Lower lobe of right lung (tissue), 2 donors: Measurements from ENCODE around the gene TRIM59. TPM values are rescaled to one million over a fixed set of nuclear protein-coding genes. Genes with fewer than 3 reads are reported as not detected.

Experiments used
- ATAC-seq, 2 donors: fragments of 200-7000 bp; cut with Tn5 transposase; one replicate each; pipeline ENCODE4 v1.9.1; 2020 to 2022; ENCODE audit warnings: mild to moderate bottlenecking in 2 of 2, moderate library complexity in 2 of 2
- DNase-seq: peaks from one replicate; pipeline ENCODE4 v3.0.0-alpha.2; 2020
- H3K27ac ChIP-seq: fragments of 200-600 bp; one replicate; pipeline ENCODE4 v1.8.0; 2022
- H3K27me3 ChIP-seq: fragments of 200-600 bp; one replicate; pipeline ENCODE4 v1.8.0; 2022; ENCODE audit warnings: low read depth
- H3K36me3 ChIP-seq: fragments of 200-600 bp; one replicate; pipeline ENCODE4 v1.8.0; 2022; ENCODE audit warnings: mild to moderate bottlenecking
- H3K4me1 ChIP-seq: fragments of 200-600 bp; one replicate; pipeline ENCODE4 v1.8.0; 2022
- H3K4me3 ChIP-seq: fragments of 200-600 bp; one replicate; pipeline ENCODE4 v1.8.0; 2022; ENCODE audit warnings: mild to moderate bottlenecking
- H3K9me3 ChIP-seq: fragments of 200-600 bp; one replicate; pipeline ENCODE4 v1.8.0; 2022
- CTCF ChIP-seq: fragments of 200-600 bp; IDR thresholded peaks from one replicate; pipeline ENCODE4 v1.8.0; 2022; ENCODE audit warnings: antibody characterized with exemption, mild to moderate bottlenecking
- intact Hi-C: fragments of 100-400 bp; cut with DNase I; formaldehyde crosslinking; loops from one replicate; pipeline ENCODE4 v1.11.0; 2022
- total RNA-seq: library from RNA; stranded (reverse); fragmentation: NEBNext Ultra II Directional; extraction: Animal tissue kit (Norgen Biotek cat#: 25700); gene quantifications from one replicate; pipeline ENCODE4 v1.2.1, GENCODE V29; 2021
- donor health status: DM: no; HTN: yes; CAD: no; lungs with severe emphysema.

The TRIM59 gene
- total RNA-seq, 1 donor from 2014 or later, result 4.4 TPM

GRCh38 chr3:160475153-160475552, 25.6 kb upstream of the TRIM59 start:
- H3K27me3 ChIP-seq, result no peaks in the 10 kb centered on the region
- no peak for TF ChIP-seq CTCF
- no peaks in the 10 kb centered on the region for H3K4me1 ChIP-seq
- ATAC-seq (no peak), DNase-seq (no peak)
- no peaks in the 10 kb centered on the region for H3K9me3 ChIP-seq
- H3K36me3 ChIP-seq, result no peaks in the 10 kb centered on the region
- no peak overlapping the region for H3K27ac ChIP-seq
- no peak overlapping the region for H3K4me3 ChIP-seq
- intact Hi-C loops, result no loop called here

- ATAC-seq (no peak), DNase-seq (no peak)
- Histone ChIP-seq H3K27ac (no peak overlapping the region), H3K4me1 (no peaks in the 10 kb centered on the region), H3K4me3 (no peak overlapping the region), H3K9me3 (no peaks in the 10 kb centered on the region), H3K27me3 (no peaks in the 10 kb centered on the region), H3K36me3 (no peaks in the 10 kb centered on the region)
- intact Hi-C loops, result no loop called here
- TF ChIP-seq CTCF, result no peak
Measured at GRCh38 chr3:160474416-160474838, 24.8 kb upstream of the TRIM59 start.

- intact Hi-C loops, result no loop called here
- DNase-seq (no peak), ATAC-seq (no peak)
- H3K27ac ChIP-seq, result no peak overlapping the region
- H3K9me3 ChIP-seq, result no peaks in the 10 kb centered on the region
- H3K27me3 ChIP-seq, result no peaks in the 10 kb centered on the region
- no peaks in the 10 kb centered on the region for H3K4me1 ChIP-seq
- no peak overlapping the region for H3K4me3 ChIP-seq
- no peak for TF ChIP-seq CTCF
- H3K36me3 ChIP-seq, result no peaks in the 10 kb centered on the region
Measured at GRCh38 chr3:160473978-160474377, 24.4 kb upstream of the TRIM59 start.

GRCh38 chr3:160473221-160473620, 23.6 kb upstream of the TRIM59 start:
- H3K9me3 ChIP-seq, result no peaks in the 10 kb centered on the region
- H3K27ac ChIP-seq, result no peak overlapping the region
- ATAC-seq, result no peak
- DNase-seq, result no peak
- no peaks in the 10 kb centered on the region for H3K36me3 ChIP-seq
- no peaks in the 10 kb centered on the region for H3K27me3 ChIP-seq
- TF ChIP-seq CTCF, result no peak
- no peak overlapping the region for H3K4me3 ChIP-seq
- H3K4me1 ChIP-seq, result no peaks in the 10 kb centered on the region
- intact Hi-C loops, result no loop called here

GRCh38 chr3:160472344-160472743, 22.8 kb upstream of the TRIM59 start:
- intact Hi-C loops, result no loop called here
- no peak overlapping the region for H3K27ac ChIP-seq
- no peaks in the 10 kb centered on the region for H3K36me3 ChIP-seq
- H3K9me3 ChIP-seq, result no peaks in the 10 kb centered on the region
- DNase-seq (no peak), ATAC-seq (no peak)
- no peak overlapping the region for H3K4me3 ChIP-seq
- TF ChIP-seq CTCF, result no peak
- H3K27me3 ChIP-seq, result no peaks in the 10 kb centered on the region
- no peaks in the 10 kb centered on the region for H3K4me1 ChIP-seq

GRCh38 chr3:160471892-160472291, 22.3 kb upstream of the TRIM59 start:
- no peaks in the 10 kb centered on the region for H3K9me3 ChIP-seq
- intact Hi-C loops, result no loop called here
- H3K27ac ChIP-seq, result no peak overlapping the region
- H3K36me3 ChIP-seq, result no peaks in the 10 kb centered on the region
- no peak for ATAC-seq
- DNase-seq, result no peak
- no peak overlapping the region for H3K4me3 ChIP-seq
- no peaks in the 10 kb centered on the region for H3K27me3 ChIP-seq
- H3K4me1 ChIP-seq, result no peaks in the 10 kb centered on the region
- TF ChIP-seq CTCF, result no peak
